K562 treated with DMSO at 1 percent for 12 hours (cell line): Measurements from ENCODE around the gene STRN. TPM values are rescaled to one million over a fixed set of nuclear protein-coding genes. Genes with fewer than 3 reads are reported as not detected.

Source experiments
- total RNA-seq: library from RNA; unstranded; fragments of 300-600 nt; gene quantifications from 2 replicates; pipeline ENCODE4 v1.2.3, GENCODE V29; 2022; ENCODE audit not compliant: insufficient read depth

STRN gene
- total RNA-seq, result 2.3 and 14.6 TPM in 2 replicates

GRCh38 chr2:36966370-36967235 lies at the start of gene STRN:
TSS of gene STRN (minus strand) at chr2:36966536. CDS start at chr2:36966463, 73 bp downstream.

Other genes with a start within 250 kb of the STRN start
- 1.8 and 12.4 TPM in 2 replicates for gene HEATR5B, start 117.8 kb upstream of the STRN start, total RNA-seq
- 5.0 and 15.5 TPM in 2 replicates for gene GPATCH11, start 118.0 kb upstream of the STRN start, total RNA-seq
- 2.7 and 11.6 TPM in 2 replicates for gene EIF2AK2, start 190.4 kb upstream of the STRN start, total RNA-seq
- not detected in 2 replicates for gene SULT6B1, start 222.1 kb upstream of the STRN start, total RNA-seq
- gene CEBPZOS, start 230.0 kb upstream of the STRN start, total RNA-seq, result 17.8 and 27.7 TPM in 2 replicates